GM12892 (cell line): ENCODE results near the gene NECTIN1. TPM values are rescaled to one million over a fixed set of nuclear protein-coding genes. Genes with fewer than 3 reads are reported as not detected.

Experiments
- DNase-seq: peaks from one replicate; pipeline ENCODE4 v3.0.0; 2011; ENCODE audit not compliant: insufficient read length
- FAIRE-seq: peaks from 2 replicates; lab custom pipeline; 2011; peaks lifted over from hg19 to GRCh38; lab: Jason Lieb, UNC
- POLR2A ChIP-seq: IDR thresholded peaks from 2 replicates; pipeline ENCODE4 v1.6.1; 2011; ENCODE audit warnings: low read depth, low read length, control low read depth
- POLR2AphosphoS5 ChIP-seq: IDR thresholded peaks from 2 replicates; pipeline ENCODE4 v1.6.1; 2011; ENCODE audit warnings: low read depth, low read length, control low read depth
- TAF1 ChIP-seq: IDR thresholded peaks from 2 replicates; pipeline ENCODE4 v1.6.1; 2011; ENCODE audit warnings: low read depth, mild to moderate bottlenecking, control low read depth, low read length, borderline replicate concordance
- polyA plus RNA-seq: library from polyadenylated mRNA; unstranded; fragments of >200 nt; gene quantifications from one replicate; pipeline ENCODE4 v1.2.1, GENCODE V29; 2012; ENCODE audit warnings: missing spikeins, inconsistent platforms; ENCODE audit not compliant: missing spikeins

NECTIN1 gene
- polyA plus RNA-seq: 9.0 TPM

GRCh38 chr11:119728651-119729580, at the start of gene NECTIN1:
NECTIN1 (minus strand) TSS chr11:119729200; CDS start chr11:119728553, 647 bp downstream.
- TF ChIP-seq POLR2AphosphoS5 (0 out of 2 replicates have a peak, but pooled peaks have one; percentile 24), TAF1 (0 out of 2 replicates have a peak, but pooled peaks have one; percentile 32), POLR2A (peak; percentile 71; the same call in 1 of the 2 replicates)
- DNase-seq: peak; percentile 93
- peak; percentile 99 for FAIRE-seq

GRCh38 chr11:119778391-119779194, 49.6 kb upstream of the NECTIN1 start:
- DNase-seq (no peak), FAIRE-seq (no peak)
- TF ChIP-seq POLR2A (no peak), POLR2AphosphoS5 (no peak), TAF1 (no peak)

- DNase-seq (no peak), FAIRE-seq (no peak)
- no peak for TF ChIP-seq TAF1
Observed at GRCh38 chr11:119777940-119778339, 48.9 kb upstream of the NECTIN1 start.

- no peak for TF ChIP-seq POLR2AphosphoS5
- TF ChIP-seq POLR2A: no peak
- TF ChIP-seq TAF1: no peak
- FAIRE-seq (no peak), DNase-seq (no peak)
Observed at GRCh38 chr11:119776651-119777050, 47.7 kb upstream of the NECTIN1 start.

GRCh38 chr11:119776031-119776636, 47.1 kb upstream of the NECTIN1 start:
- TF ChIP-seq TAF1 (no peak), POLR2A (no peak), POLR2AphosphoS5 (no peak)
- DNase-seq: no peak
- FAIRE-seq: peak; percentile 5

- DNase-seq: no peak
- TF ChIP-seq POLR2A: no peak
- no peak for TF ChIP-seq TAF1
- no peak for TF ChIP-seq POLR2AphosphoS5
- FAIRE-seq: no peak
Observed at GRCh38 chr11:119774172-119774763, 45.3 kb upstream of the NECTIN1 start.

- no peak for FAIRE-seq
- no peak for TF ChIP-seq POLR2AphosphoS5
- no peak for TF ChIP-seq TAF1
- no peak for TF ChIP-seq POLR2A
- DNase-seq: no peak
Observed at GRCh38 chr11:119772641-119773415, 43.8 kb upstream of the NECTIN1 start.

- no peak for TF ChIP-seq POLR2AphosphoS5
- TF ChIP-seq POLR2A: no peak
- TF ChIP-seq TAF1: no peak
- FAIRE-seq (peak; percentile 46), DNase-seq (no peak)
Observed at GRCh38 chr11:119772076-119772475, 43.1 kb upstream of the NECTIN1 start.

GRCh38 chr11:119771172-119771770, 42.3 kb upstream of the NECTIN1 start:
- DNase-seq: no peak
- FAIRE-seq: no peak
- TF ChIP-seq TAF1 (no peak), POLR2A (no peak), POLR2AphosphoS5 (no peak)

GRCh38 chr11:119765628-119766027, 36.6 kb upstream of the NECTIN1 start:
- FAIRE-seq (no peak), DNase-seq (no peak)
- TF ChIP-seq POLR2A: no peak
- TF ChIP-seq POLR2AphosphoS5: no peak
- no peak for TF ChIP-seq TAF1
